ENCODE measurements around the gene VDAC2.
"Not testable (repeated sequence)": the region's sequence is repeated elsewhere in the genome, so short reads cannot be mapped to it uniquely, and the experiment has no call there.

VDAC2 gene

GRCh38 chr10:75201793-75202307 lies 8.7 kb upstream of the VDAC2 start:
- no peak for DNase-seq

- DNase-seq = no peak
Measured at GRCh38 chr10:75202321-75203045, 8.1 kb upstream of the VDAC2 start.

GRCh38 chr10:75203046-75203620 lies 7.5 kb upstream of the VDAC2 start:
- DNase-seq = not testable (repeated sequence)

GRCh38 chr10:75203724-75204123 lies 6.9 kb upstream of the VDAC2 start:
- no peak for DNase-seq

- no peak for DNase-seq
Measured at GRCh38 chr10:75205908-75206307, 4.7 kb upstream of the VDAC2 start.

- DNase-seq = not testable (repeated sequence)
Measured at GRCh38 chr10:75206638-75207037, 4.0 kb upstream of the VDAC2 start.

- no peak for DNase-seq
Measured at GRCh38 chr10:75207079-75207856, 3.3 kb upstream of the VDAC2 start.

GRCh38 chr10:75207857-75208144 lies 2.8 kb upstream of the VDAC2 start:
- no peak for DNase-seq

GRCh38 chr10:75208181-75208580 lies 2.4 kb upstream of the VDAC2 start:
- no peak for DNase-seq

GRCh38 chr10:75209086-75209920 lies 1.3 kb upstream of the VDAC2 start:
- no peak for DNase-seq

- peak; percentile 79 for DNase-seq
Measured at GRCh38 chr10:75209921-75210281, 695 bp upstream of the VDAC2 start.

GRCh38 chr10:75211007-75211691 lies 553 bp downstream of the VDAC2 start:
- no peak for DNase-seq

- no peak for DNase-seq
Measured at GRCh38 chr10:75212343-75212742, 1.7 kb downstream of the VDAC2 start.

GRCh38 chr10:75220274-75220673 lies 9.7 kb downstream of the VDAC2 start:
- no peak for DNase-seq

GRCh38 chr10:75221492-75221891 lies 10.9 kb downstream of the VDAC2 start:
- DNase-seq = not testable (repeated sequence)

GRCh38 chr10:75223507-75223906 lies 12.9 kb downstream of the VDAC2 start:
- no peak for DNase-seq

GRCh38 chr10:75226095-75226494 lies 15.5 kb downstream of the VDAC2 start:
- no peak for DNase-seq

GRCh38 chr10:75226656-75227055 lies 16.1 kb downstream of the VDAC2 start:
- DNase-seq = no peak

GRCh38 chr10:75228278-75228677 lies 17.7 kb downstream of the VDAC2 start:
- DNase-seq = no peak

- no peak for DNase-seq
Measured at GRCh38 chr10:75228834-75229233, 18.2 kb downstream of the VDAC2 start.

- no peak for DNase-seq
Measured at GRCh38 chr10:75229971-75230370, 19.4 kb downstream of the VDAC2 start.

GRCh38 chr10:75230600-75231038 lies 20.0 kb downstream of the VDAC2 start:
- DNase-seq = peak; percentile 73

Measured in KG1 (cell line).